Activated CD8-positive, alpha-beta T cell treated with anti-CD3 and anti-CD28 coated beads, Interleukin-2, amount 10 ng/mL, durations not matched to agents 7 days and 5 days (primary cell): ENCODE results near the gene AKR1C3. TPM values are rescaled to one million over a fixed set of nuclear protein-coding genes. Genes with fewer than 3 reads are reported as not detected.

Source experiments
- ATAC-seq: fragments of 150-1000 bp; cut with Tn5 transposase; one replicate; pipeline ENCODE4 v1.10.0; 2021; ENCODE audit warnings: moderate library complexity
- CTCF ChIA-PET: fragments of 350-600 bp; sonication (Branson Sonifier 250); formaldehyde crosslinking; loops from one replicate; lab custom pipeline; 2021; ENCODE audit warnings: antibody characterized with exemption; lab: Charles Lee
- POLR2A ChIA-PET: fragments of 350-600 bp; sonication (Branson Sonifier 250); formaldehyde crosslinking; loops from one replicate; lab custom pipeline; 2021; ENCODE audit warnings: antibody characterized with exemption; lab: Charles Lee
- DNase-seq: peaks from one replicate; pipeline ENCODE4 v3.0.0-alpha.2; 2020
- H3K27ac Mint-ChIP-seq: one replicate; pipeline ENCODE4 v1.8.0; 2021; ENCODE audit warnings: mild to moderate bottlenecking, mixed read lengths
- H3K27me3 Mint-ChIP-seq: one replicate; pipeline ENCODE4 v1.8.0; 2021; ENCODE audit warnings: low read depth, mixed read lengths
- H3K36me3 Mint-ChIP-seq: one replicate; pipeline ENCODE4 v1.8.0; 2021; ENCODE audit warnings: low read depth, mixed read lengths
- H3K4me1 Mint-ChIP-seq: one replicate; pipeline ENCODE4 v1.8.0; 2021; ENCODE audit warnings: low read depth, mixed read lengths
- H3K4me3 Mint-ChIP-seq: one replicate; pipeline ENCODE4 v1.8.0; 2021; ENCODE audit warnings: mild to moderate bottlenecking, mixed read lengths
- H3K9me3 Mint-ChIP-seq: one replicate; pipeline ENCODE4 v1.8.0; 2022; ENCODE audit warnings: mixed read lengths; ENCODE audit not compliant: insufficient read depth
- total RNA-seq, 2 experiments: library from RNA; stranded (reverse); gene quantifications; one replicate each; pipeline ENCODE4 v1.2.3, GENCODE V29; 2021

Gene AKR1C3
- total RNA-seq, 2 experiments from 2014 or later, result 3.9 to 4.4 TPM

GRCh38 chr10:5070648-5071410, 23.4 kb upstream of the AKR1C3 start:
- no peak overlapping the region for H3K27ac Mint-ChIP-seq
- H3K4me3 Mint-ChIP-seq, result no peak overlapping the region
- no peak for ATAC-seq
- no peaks in the 10 kb centered on the region for H3K4me1 Mint-ChIP-seq
- ChIA-PET CTCF (no interaction called here), POLR2A (interaction anchor here (0.6 kb wide), 1 partner anchor 139 kb away, joined by 3 read pairs; no protein-coding TSS in a partner anchor)
- H3K27me3 Mint-ChIP-seq, result no peaks in the 10 kb centered on the region
- no peaks in the 10 kb centered on the region for H3K36me3 Mint-ChIP-seq
- H3K9me3 Mint-ChIP-seq, result no peaks in the 10 kb centered on the region
- no peak for DNase-seq

- Mint-ChIP-seq H3K4me1 (no peaks in the 10 kb centered on the region), H3K36me3 (no peaks in the 10 kb centered on the region), H3K4me3 (no peak overlapping the region), H3K27me3 (no peaks in the 10 kb centered on the region), H3K9me3 (no peaks in the 10 kb centered on the region), H3K27ac (no peak overlapping the region)
- ATAC-seq, result no peak
- DNase-seq, result no peak
- ChIA-PET POLR2A (no interaction called here), CTCF (no interaction called here)
Measured at GRCh38 chr10:5071411-5072198, 22.6 kb upstream of the AKR1C3 start.

GRCh38 chr10:5073659-5074058, 20.6 kb upstream of the AKR1C3 start:
- Mint-ChIP-seq H3K27me3 (no peaks in the 10 kb centered on the region), H3K36me3 (no peaks in the 10 kb centered on the region), H3K9me3 (no peaks in the 10 kb centered on the region), H3K4me1 (no peaks in the 10 kb centered on the region), H3K4me3 (no peak overlapping the region), H3K27ac (no peak overlapping the region)
- ChIA-PET CTCF (no interaction called here), POLR2A (no interaction called here)
- no peak for DNase-seq
- no peak for ATAC-seq

DNA sequence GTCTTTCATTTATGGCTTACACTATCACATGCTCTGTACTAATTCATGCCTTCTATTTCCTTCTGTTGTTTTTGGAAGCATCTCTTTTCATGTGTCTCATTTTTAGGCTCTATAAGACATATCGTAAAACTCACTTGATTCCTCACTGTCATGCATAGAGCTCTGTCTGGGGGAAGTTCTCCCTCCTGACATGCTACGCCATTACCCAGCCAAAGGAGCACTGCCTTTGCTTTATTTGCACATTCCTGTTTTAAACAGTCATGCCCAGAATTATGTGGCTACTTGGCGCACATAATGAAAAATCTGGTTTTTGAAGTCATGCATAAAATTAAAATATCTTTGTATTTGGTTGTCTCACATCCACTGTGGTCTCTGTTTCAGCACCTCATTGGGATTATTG, 17.6 kb upstream of the AKR1C3 start:
- Mint-ChIP-seq H3K4me1 (no peaks in the 10 kb centered on the region), H3K27ac (no peak overlapping the region), H3K4me3 (no peak overlapping the region), H3K36me3 (no peaks in the 10 kb centered on the region), H3K9me3 (no peaks in the 10 kb centered on the region), H3K27me3 (no peaks in the 10 kb centered on the region)
- ATAC-seq (no peak), DNase-seq (no peak)
- CTCF ChIA-PET, result no interaction called here
- POLR2A ChIA-PET, result interaction anchor here (1.0 kb wide), 1 partner anchor 15 kb away, joined by 3 read pairs; no protein-coding TSS in a partner anchor

- Mint-ChIP-seq H3K9me3 (no peaks in the 10 kb centered on the region), H3K4me3 (no peak overlapping the region), H3K4me1 (no peaks in the 10 kb centered on the region), H3K36me3 (no peaks in the 10 kb centered on the region), H3K27me3 (no peaks in the 10 kb centered on the region), H3K27ac (no peak overlapping the region)
- CTCF ChIA-PET, result no interaction called here
- DNase-seq (no peak), ATAC-seq (no peak)
- POLR2A ChIA-PET, result no interaction called here
Measured at GRCh38 chr10:5078547-5079180, 15.6 kb upstream of the AKR1C3 start.

GRCh38 chr10:5079306-5079830, 14.8 kb upstream of the AKR1C3 start:
- Mint-ChIP-seq H3K4me1 (no peaks in the 10 kb centered on the region), H3K36me3 (no peaks in the 10 kb centered on the region), H3K27ac (no peak overlapping the region), H3K27me3 (no peaks in the 10 kb centered on the region), H3K4me3 (no peak overlapping the region), H3K9me3 (no peaks in the 10 kb centered on the region)
- ATAC-seq (no peak), DNase-seq (no peak)
- POLR2A ChIA-PET, result no interaction called here
- CTCF ChIA-PET, result no interaction called here

DNA sequence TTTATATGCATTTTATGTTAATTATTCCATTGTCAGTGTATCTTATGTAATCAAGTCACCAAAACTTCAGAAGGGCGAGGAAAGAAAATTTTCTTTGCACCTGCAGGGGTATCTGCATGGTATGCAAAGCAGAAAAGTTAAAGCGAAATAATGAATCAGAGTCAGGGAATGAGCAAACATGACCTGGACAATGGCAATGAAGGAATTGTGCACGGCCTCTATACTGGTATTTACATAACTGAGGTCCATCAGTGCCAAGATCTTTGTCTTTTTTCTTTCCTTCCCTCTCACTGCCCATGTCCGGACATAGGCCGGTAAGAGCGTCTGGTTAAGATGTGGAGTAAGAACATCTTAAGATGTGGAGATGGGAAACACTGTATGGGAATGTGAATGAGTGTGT, 14.4 kb upstream of the AKR1C3 start:
- Mint-ChIP-seq H3K36me3 (no peaks in the 10 kb centered on the region), H3K27me3 (no peaks in the 10 kb centered on the region), H3K4me3 (no peak overlapping the region), H3K27ac (no peak overlapping the region), H3K9me3 (no peaks in the 10 kb centered on the region), H3K4me1 (no peaks in the 10 kb centered on the region)
- ChIA-PET POLR2A (no interaction called here), CTCF (no interaction called here)
- no peak for DNase-seq
- no peak for ATAC-seq

DNA sequence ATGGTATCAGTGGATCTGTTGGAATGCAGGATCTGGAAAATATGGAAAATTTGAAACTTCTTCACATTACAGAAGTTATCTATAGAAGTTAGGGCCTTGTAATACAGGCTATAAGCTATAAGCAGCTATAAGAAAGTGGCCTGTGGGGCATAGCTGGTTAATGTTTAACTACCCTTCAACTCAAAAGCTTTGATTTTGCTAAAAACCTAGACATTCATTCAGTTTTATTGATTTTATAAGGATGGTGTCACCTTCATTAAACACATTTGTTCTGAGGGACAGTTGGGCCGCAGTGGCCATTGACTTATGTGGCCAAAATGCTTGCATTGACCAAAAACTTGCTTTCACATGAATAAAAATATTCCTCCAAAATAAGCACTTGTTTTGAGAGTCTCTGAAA, 13.1 kb upstream of the AKR1C3 start:
- CTCF ChIA-PET, result no interaction called here
- no peak for ATAC-seq
- no peaks in the 10 kb centered on the region for H3K4me1 Mint-ChIP-seq

DNA sequence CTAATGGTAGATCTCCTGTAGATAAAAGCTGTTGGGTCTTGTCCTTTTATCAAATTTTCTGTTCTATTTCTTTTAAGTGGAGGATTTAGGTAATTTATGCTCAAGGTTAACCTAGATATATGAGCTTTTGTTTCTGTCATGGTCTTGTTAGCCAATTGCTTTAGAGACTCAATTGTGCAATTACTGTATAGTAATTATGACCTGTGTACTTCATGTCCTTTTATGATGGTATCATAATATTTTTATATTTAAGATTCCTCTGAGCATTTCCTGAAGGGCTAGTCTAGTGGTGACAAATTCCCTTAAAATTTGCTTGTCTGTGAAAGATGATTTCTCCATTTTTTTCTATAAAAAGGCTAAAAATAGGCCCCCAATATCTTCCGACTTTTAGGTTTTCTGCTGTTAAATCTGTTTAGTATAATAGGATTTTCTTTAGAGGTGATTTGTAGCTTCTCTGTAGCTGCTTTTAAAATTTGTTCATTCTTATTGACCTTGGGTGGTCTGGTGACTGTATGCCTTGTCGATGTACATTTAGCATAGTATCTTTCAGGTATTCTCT, 5.4 kb upstream of the AKR1C3 start:
- Mint-ChIP-seq H3K4me3 (no peak overlapping the region), H3K36me3 (no peaks in the 10 kb centered on the region), H3K27ac (no peak overlapping the region), H3K4me1 (no peaks in the 10 kb centered on the region), H3K9me3 (peaks cover 4% of the 10 kb centered on the region), H3K27me3 (peaks cover 4% of the 10 kb centered on the region)
- DNase-seq, result no peak
- ChIA-PET CTCF (interaction anchor here (0.7 to 3.3 kb wide), 3 partner anchors 191 to 534 kb away, joined by 3 to 8 read pairs (median 6); no protein-coding TSS in a partner anchor), POLR2A (no interaction called here)
- no peak for ATAC-seq

More for the DNA sequence above, 13.1 kb upstream of the AKR1C3 start:
- Mint-ChIP-seq H3K27me3 (no peaks in the 10 kb centered on the region), H3K9me3 (no peaks in the 10 kb centered on the region), H3K36me3 (no peaks in the 10 kb centered on the region), H3K27ac (no peak overlapping the region), H3K4me3 (no peak overlapping the region)
- DNase-seq, result no peak
- POLR2A ChIA-PET, result no interaction called here

- CTCF ChIA-PET, result interaction anchor here (0.8 to 3.3 kb wide), 4 partner anchors 194 to 533 kb away, joined by 3 to 8 read pairs (median 4); no protein-coding TSS in a partner anchor
- peaks cover 4% of the 10 kb centered on the region for H3K9me3 Mint-ChIP-seq
- POLR2A ChIA-PET, result interaction anchor here (1.1 kb wide), 1 partner anchor 204 kb away, joined by 3 read pairs; no protein-coding TSS in a partner anchor
- DNase-seq (peak; percentile 32), ATAC-seq (peak; percentile 53)
- no peak overlapping the region for H3K4me3 Mint-ChIP-seq
- peaks cover 7% of the 10 kb centered on the region for H3K27me3 Mint-ChIP-seq
- no peaks in the 10 kb centered on the region for H3K36me3 Mint-ChIP-seq
- no peak overlapping the region for H3K27ac Mint-ChIP-seq
- peaks cover 4% of the 10 kb centered on the region for H3K4me1 Mint-ChIP-seq
Measured at GRCh38 chr10:5089865-5090264, 4.3 kb upstream of the AKR1C3 start.

DNA sequence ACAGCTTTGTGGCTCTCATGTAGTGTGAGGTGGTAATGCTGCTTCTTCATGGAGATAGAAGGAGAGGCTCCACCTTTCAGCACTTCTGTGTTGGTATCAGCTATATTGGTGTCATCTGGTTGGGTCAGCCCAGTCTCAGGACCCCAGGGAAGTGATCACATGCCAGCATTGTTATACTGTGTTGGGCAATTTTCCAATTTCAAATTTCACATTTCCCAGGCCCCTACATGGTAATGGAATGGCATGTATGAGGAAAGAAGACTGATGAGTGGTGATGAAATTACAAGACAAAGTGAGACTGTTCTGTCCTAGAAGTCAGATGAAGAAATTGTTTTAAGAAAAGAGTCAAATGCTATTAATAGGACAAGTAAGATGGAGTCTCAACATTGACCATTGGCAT, 3.7 kb upstream of the AKR1C3 start:
- peaks cover 7% of the 10 kb centered on the region for H3K4me1 Mint-ChIP-seq
- peaks cover 4% of the 10 kb centered on the region for H3K9me3 Mint-ChIP-seq
- POLR2A ChIA-PET, result interaction anchor here (1.1 kb wide), 1 partner anchor 203 kb away, joined by 3 read pairs; no protein-coding TSS in a partner anchor
- H3K36me3 Mint-ChIP-seq, result no peaks in the 10 kb centered on the region
- peaks cover 7% of the 10 kb centered on the region for H3K27me3 Mint-ChIP-seq
- no peak overlapping the region for H3K27ac Mint-ChIP-seq
- CTCF ChIA-PET, result interaction anchor here (1.4 to 3.3 kb wide), 3 partner anchors 193 to 532 kb away, joined by 3 to 8 read pairs (median 6); no protein-coding TSS in a partner anchor
- ATAC-seq (no peak), DNase-seq (no peak)
- H3K4me3 Mint-ChIP-seq, result no peak overlapping the region
